Smooth muscle cell (in vitro differentiated cells): ENCODE data around the gene TRIM7. TPM values are rescaled to one million over a fixed set of nuclear protein-coding genes. Genes with fewer than 3 reads are reported as not detected.

Experiments
- DNase-seq: peaks from one replicate; lab custom pipeline; 2025; ENCODE audit not compliant: unreplicated experiment; lab: John Stamatoyannopoulos, UW
- H2AFZ ChIP-seq: fragments of 200-600 bp; sonication (generic); 2 replicates; pipeline ENCODE4 v1.6.0; 2016; ENCODE audit warnings: antibody characterized with exemption, low read depth, mild to moderate bottlenecking
- H3F3A ChIP-seq: fragments of 200-600 bp; sonication (generic); 2 replicates; pipeline ENCODE4 v1.6.0; 2017; ENCODE audit warnings: antibody characterized with exemption, low read depth
- H3K27ac ChIP-seq: fragments of 200-600 bp; sonication (generic); 2 replicates; pipeline ENCODE4 v1.5.1; 2016; ENCODE audit warnings: low read depth, mild to moderate bottlenecking
- H3K27me3 ChIP-seq: fragments of 200-600 bp; sonication (generic); 2 replicates; pipeline ENCODE4 v1.6.1; 2016; ENCODE audit warnings: low read depth, mild to moderate bottlenecking
- H3K36me3 ChIP-seq: fragments of 200-600 bp; sonication (generic); 2 replicates; pipeline ENCODE4 v1.5.1; 2016; ENCODE audit warnings: low read depth
- H3K4me1 ChIP-seq: fragments of 200-600 bp; sonication (generic); 2 replicates; pipeline ENCODE4 v1.5.1; 2016; ENCODE audit warnings: low read depth
- H3K4me2 ChIP-seq: fragments of 200-600 bp; sonication (generic); 2 replicates; pipeline ENCODE4 v1.6.0; 2016; ENCODE audit warnings: mild to moderate bottlenecking
- H3K4me3 ChIP-seq: fragments of 200-600 bp; sonication (generic); 2 replicates; pipeline ENCODE4 v1.5.1; 2016; ENCODE audit warnings: mild to moderate bottlenecking
- H3K79me2 ChIP-seq: fragments of 200-600 bp; sonication (generic); 2 replicates; pipeline ENCODE4 v1.6.0; 2016; ENCODE audit warnings: low read depth, mild to moderate bottlenecking
- H3K9ac ChIP-seq: fragments of 200-600 bp; sonication (generic); 2 replicates; pipeline ENCODE4 v1.6.0; 2016; ENCODE audit warnings: low read depth
- H3K9me3 ChIP-seq: fragments of 200-600 bp; sonication (generic); replicated peaks from 2 replicates; pipeline ENCODE4 v1.5.1; 2016; ENCODE audit warnings: low read depth
- H4K20me1 ChIP-seq: fragments of 200-600 bp; sonication (generic); 2 replicates; pipeline ENCODE4 v1.6.0; 2016; ENCODE audit warnings: low read depth
- WGBS: methylation state at CpG from one replicate; pipeline ENCODE4 v1.1.7; 2016; ENCODE audit warnings: low lambda C conversion rate; 5-methylcytosine and 5-hydroxymethylcytosine counted together
- polyA plus RNA-seq: library from polyadenylated mRNA; unstranded; fragments of >200 nt; fragmentation: Nextera tagmentation; extraction: Ambion mirVana; gene quantifications from 2 replicates; pipeline ENCODE4 v1.2.1, GENCODE V29; 2016
- total RNA-seq: library from RNA; depleted of rRNA; stranded (reverse); fragments of >200 nt; gene quantifications from 2 replicates; pipeline ENCODE4 v1.2.3, GENCODE V29; 2014
- TF ChIP-seq, protein P1 (sequence below): fragments of 200-600 bp; sonication (generic); IDR thresholded peaks from 2 replicates; pipeline ENCODE4 v1.5.1; 2017; ENCODE audit warnings: borderline replicate concordance, mild to moderate bottlenecking, antibody characterized with exemption; ENCODE audit not compliant: insufficient read depth, poor library complexity, severe bottlenecking

TRIM7 gene
- 3.4 TPM in 1 of 2 replicates, not detected in the other for total RNA-seq
- polyA plus RNA-seq: 0.45 TPM in 1 of 2 replicates, not detected in the other

DNA sequence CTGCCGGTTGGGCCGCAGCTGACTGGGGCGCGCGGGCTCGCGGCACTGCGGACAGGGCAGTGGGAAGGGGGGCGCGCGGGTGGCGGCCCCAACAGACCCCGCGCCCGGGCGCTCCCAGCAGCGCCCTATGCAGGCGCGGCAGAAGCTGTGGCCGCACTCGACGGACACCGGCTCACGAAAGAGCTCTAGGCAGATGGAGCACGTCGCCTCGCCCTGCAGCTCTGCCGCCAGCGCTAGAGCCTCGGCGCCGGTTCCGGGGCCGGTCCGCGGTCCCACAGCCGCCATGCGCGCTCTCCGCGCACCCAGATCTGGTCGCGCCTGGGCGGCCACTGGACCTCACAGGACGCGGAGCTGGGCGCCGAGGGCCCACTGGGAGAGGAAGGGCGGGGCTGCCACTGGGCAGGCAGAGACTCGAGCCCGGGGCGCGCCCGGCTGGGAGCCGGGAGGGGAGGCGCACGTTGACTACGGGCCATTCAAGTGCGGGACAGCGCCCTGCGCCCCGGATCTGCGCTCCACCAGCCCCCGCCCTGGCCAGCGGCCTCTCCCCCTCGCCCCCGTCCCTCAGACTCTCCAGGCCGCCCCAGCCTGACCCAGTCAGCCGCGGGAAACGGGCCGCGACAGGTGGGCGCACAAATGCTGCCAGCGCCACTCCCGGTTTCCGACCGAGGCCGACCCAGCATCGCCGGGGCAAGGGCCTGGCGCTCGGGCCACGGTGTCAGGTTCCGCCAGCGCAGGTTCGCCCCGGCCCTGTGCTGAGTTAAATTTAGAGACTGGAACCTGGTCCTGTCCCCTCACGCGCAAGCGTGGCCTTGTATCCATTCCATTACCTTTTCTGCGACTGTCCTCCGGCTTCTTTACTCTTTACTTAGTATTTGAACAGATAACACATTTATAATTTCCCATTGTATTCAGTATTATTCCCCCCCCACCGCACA, at the start of gene TRIM7:
TRIM7 (minus strand) TSS at position 371 of the 935 bp plus-strand sequence; CDS start at position 285, 86 bp downstream.
- no peak for DNase-seq
- no peak within 1 kb of the TSS for H3K27ac ChIP-seq
- no peaks in the 10 kb centered on the region for H3K4me1 ChIP-seq
- H2AFZ ChIP-seq: peak within 1 kb of the TSS; percentile 92
- peaks cover 28% of the 10 kb centered on the region for H3K27me3 ChIP-seq
- 2% methylated on average over 77 of the region's 94 CpGs for WGBS
- H3F3A ChIP-seq: peaks cover 13% of the 10 kb centered on the region
- TF ChIP-seq, protein P1, sequence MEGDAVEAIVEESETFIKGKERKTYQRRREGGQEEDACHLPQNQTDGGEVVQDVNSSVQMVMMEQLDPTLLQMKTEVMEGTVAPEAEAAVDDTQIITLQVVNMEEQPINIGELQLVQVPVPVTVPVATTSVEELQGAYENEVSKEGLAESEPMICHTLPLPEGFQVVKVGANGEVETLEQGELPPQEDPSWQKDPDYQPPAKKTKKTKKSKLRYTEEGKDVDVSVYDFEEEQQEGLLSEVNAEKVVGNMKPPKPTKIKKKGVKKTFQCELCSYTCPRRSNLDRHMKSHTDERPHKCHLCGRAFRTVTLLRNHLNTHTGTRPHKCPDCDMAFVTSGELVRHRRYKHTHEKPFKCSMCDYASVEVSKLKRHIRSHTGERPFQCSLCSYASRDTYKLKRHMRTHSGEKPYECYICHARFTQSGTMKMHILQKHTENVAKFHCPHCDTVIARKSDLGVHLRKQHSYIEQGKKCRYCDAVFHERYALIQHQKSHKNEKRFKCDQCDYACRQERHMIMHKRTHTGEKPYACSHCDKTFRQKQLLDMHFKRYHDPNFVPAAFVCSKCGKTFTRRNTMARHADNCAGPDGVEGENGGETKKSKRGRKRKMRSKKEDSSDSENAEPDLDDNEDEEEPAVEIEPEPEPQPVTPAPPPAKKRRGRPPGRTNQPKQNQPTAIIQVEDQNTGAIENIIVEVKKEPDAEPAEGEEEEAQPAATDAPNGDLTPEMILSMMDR: no peak
- H3K4me2 ChIP-seq: peak within 1 kb of the TSS; percentile 88
- peak within 1 kb of the TSS; percentile 55 for H3K4me3 ChIP-seq
- H3K36me3 ChIP-seq: no peaks in the 10 kb centered on the region
- H3K79me2 ChIP-seq: no peaks in the 10 kb centered on the region
- H3K9ac ChIP-seq: no peak within 1 kb of the TSS
- no peaks in the 10 kb centered on the region for H4K20me1 ChIP-seq
- H3K9me3 ChIP-seq: no peaks in the 10 kb centered on the region

DNA sequence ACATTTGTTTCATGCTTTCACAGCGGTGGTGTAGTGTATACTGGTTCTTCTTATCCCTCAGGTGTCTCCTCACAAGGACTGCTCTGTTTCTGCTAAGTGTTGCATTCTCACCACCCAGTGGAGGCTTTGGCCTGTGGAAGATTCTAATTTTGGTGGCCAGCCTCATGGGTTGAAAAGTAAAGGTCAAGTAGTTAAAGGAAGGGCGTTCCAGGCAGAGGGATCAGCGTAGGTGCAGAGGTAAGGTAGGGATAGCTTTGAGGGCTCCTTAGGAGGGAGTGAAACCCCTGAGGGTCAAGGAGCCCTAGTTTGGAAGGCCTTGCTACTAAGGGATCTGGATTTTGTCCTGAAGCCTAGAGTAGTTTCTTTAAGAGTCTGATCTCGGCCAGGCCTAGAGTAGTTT, 43.3 kb upstream of the TRIM7 start:
- H3K27me3 ChIP-seq: no peaks in the 10 kb centered on the region
- no peak for DNase-seq
- H3K4me1 ChIP-seq: peaks cover 31% of the 10 kb centered on the region
- peaks cover 9% of the 10 kb centered on the region for H3F3A ChIP-seq
- H3K4me2 ChIP-seq: peak overlapping the region; percentile 97
- TF ChIP-seq, protein P1: no peak
- WGBS: 45% methylated on average over 4 of the region's 4 CpGs
- H2AFZ ChIP-seq: no peak overlapping the region
- peak overlapping the region; percentile 50 for H3K9ac ChIP-seq
- peak overlapping the region; percentile 75 for H3K4me3 ChIP-seq
- peaks cover 69% of the 10 kb centered on the region for H3K79me2 ChIP-seq
- no peaks in the 10 kb centered on the region for H3K36me3 ChIP-seq
- H3K27ac ChIP-seq: peak overlapping the region; percentile 88
- no peaks in the 10 kb centered on the region for H3K9me3 ChIP-seq
- peaks cover 59% of the 10 kb centered on the region for H4K20me1 ChIP-seq

DNA sequence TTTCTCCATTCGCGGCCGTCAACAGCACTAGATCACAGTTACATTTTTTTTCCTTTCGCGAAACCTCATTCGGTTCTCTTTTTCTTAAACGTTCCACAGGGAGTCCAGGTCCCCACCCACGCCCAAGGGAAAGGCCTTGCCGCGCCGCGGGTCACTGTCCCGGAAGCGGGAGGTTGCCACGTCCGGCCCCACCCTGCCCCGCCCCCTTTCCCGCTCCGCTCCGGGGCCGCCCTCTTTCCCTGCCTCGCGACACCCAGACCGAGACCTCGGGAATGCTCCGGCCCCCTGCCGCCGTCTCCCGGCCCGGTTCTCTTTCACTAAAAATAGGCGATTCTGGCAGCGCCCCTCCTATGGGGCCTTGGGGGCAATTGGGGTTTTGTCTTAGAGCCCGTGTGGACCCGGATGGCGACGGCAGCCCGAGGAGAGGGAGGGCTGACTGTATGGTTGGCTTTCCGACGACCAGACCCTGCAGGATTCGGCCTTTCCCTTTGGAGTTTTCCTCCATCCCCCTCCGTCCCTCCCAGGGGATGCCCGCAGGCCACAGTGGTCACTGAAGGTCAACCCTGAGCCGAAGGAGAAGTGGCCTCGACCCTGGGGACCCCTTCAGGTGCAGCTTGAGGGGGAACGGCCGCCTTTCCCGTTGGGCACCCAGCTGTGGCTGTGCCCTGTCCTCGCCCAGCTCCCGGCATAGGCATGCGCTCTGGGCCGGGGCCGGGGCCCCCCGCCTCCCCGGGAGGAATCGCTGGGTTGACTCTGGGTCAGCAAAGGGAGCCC, 41.5 kb upstream of the TRIM7 start:
- peak overlapping the region; percentile 75 for H3K4me3 ChIP-seq
- peak overlapping the region; percentile 84 for H2AFZ ChIP-seq
- H3K9ac ChIP-seq: peak overlapping the region; percentile 87
- peak overlapping the region; percentile 88 for H3K27ac ChIP-seq
- peaks cover 20% of the 10 kb centered on the region for H3F3A ChIP-seq
- H3K79me2 ChIP-seq: peaks cover 69% of the 10 kb centered on the region
- under 1% methylated on average over 44 of the region's 55 CpGs for WGBS
- H3K27me3 ChIP-seq: no peaks in the 10 kb centered on the region
- DNase-seq: no peak
- peaks cover 39% of the 10 kb centered on the region for H3K4me1 ChIP-seq
- H4K20me1 ChIP-seq: peaks cover 59% of the 10 kb centered on the region
- TF ChIP-seq, protein P1: no peak
- no peaks in the 10 kb centered on the region for H3K36me3 ChIP-seq
- no peaks in the 10 kb centered on the region for H3K9me3 ChIP-seq
- peak overlapping the region; percentile 97 for H3K4me2 ChIP-seq
